SK-N-SH (cell line): ENCODE measurements around the gene UBXN2A. TPM values are rescaled to one million over a fixed set of nuclear protein-coding genes. Genes with fewer than 3 reads are reported as not detected.
A peak's percentile ranks its signal among the peaks of the same experiment; 100 is the strongest.

Source experiments
- CTCF ChIA-PET: fragments of 300-600, 350-600 bp; formaldehyde crosslinking; extraction: SDS; loops from one replicate; lab custom pipeline; 2021; lab: Yijun Ruan, JAX
- POLR2A ChIA-PET: fragments of 350-600 bp; sonication (Branson Sonifier 250); formaldehyde crosslinking; extraction: SDS; loops from one replicate; lab custom pipeline; 2020; ENCODE audit warnings: antibody characterized with exemption, inconsistent platforms; lab: Yijun Ruan, JAX
- DNase-seq: peaks from one replicate; pipeline ENCODE4 v3.0.0; 2012
- H2AFZ ChIP-seq: fragments of 200-600 bp; sonication (generic); 2 replicates; pipeline ENCODE4 v1.8.1; 2016; ENCODE audit warnings: antibody characterized with exemption, mild to moderate bottlenecking, low read depth
- H3F3A ChIP-seq: fragments of 200-600 bp; sonication (generic); replicated peaks from 2 replicates; pipeline ENCODE3; 2016; ENCODE audit warnings: antibody characterized with exemption, mild to moderate bottlenecking; ENCODE audit not compliant: insufficient read depth
- H3K27ac ChIP-seq, 2 experiments: fragments of 200-500 bp in 1 of 2; fragments of 200-600 bp in 1 of 2; sonication (Bioruptor generic) in 1 of 2; sonication (generic), shearing (Covaris generic) in 1 of 2; 2 replicates each; pipeline versions ENCODE4 v1.5.1 to v1.6.1; 2014 to 2016; ENCODE audit warnings: low read depth in 2 of 2, inconsistent platforms in 1 of 2, low read length in 1 of 2, mild to moderate bottlenecking in 1 of 2, mixed read lengths in 1 of 2
- H3K27me3 ChIP-seq: fragments of 200-600 bp; sonication (generic), shearing (Covaris generic); 2 replicates; pipeline ENCODE4 v1.6.1; 2016; ENCODE audit warnings: mixed run types; ENCODE audit not compliant: insufficient read depth
- H3K36me3 ChIP-seq, 2 experiments: fragments of 200-500 bp in 1 of 2; fragments of 200-600 bp in 1 of 2; sonication (Bioruptor generic) in 1 of 2; sonication (generic) in 1 of 2; replicated peaks in 1 of 2; 2 replicates each; pipeline versions ENCODE3 to v1.5.1; 2014 to 2016; ENCODE audit warnings: low read length in 1 of 2, mild to moderate bottlenecking in 1 of 2; ENCODE audit not compliant: insufficient read depth in 2 of 2, control insufficient read depth in 1 of 2
- H3K4me1 ChIP-seq, 2 experiments: fragments of 200-500 bp in 1 of 2; fragments of 200-600 bp in 1 of 2; sonication (Bioruptor generic) in 1 of 2; sonication (generic), shearing (Covaris generic) in 1 of 2; 2 replicates each; pipeline versions ENCODE4 v1.5.1 to v1.6.1; 2014 to 2016; ENCODE audit warnings: low read depth in 1 of 2, low read length in 1 of 2, mixed run types in 1 of 2; ENCODE audit not compliant: insufficient read depth in 2 of 2, control insufficient read depth in 1 of 2
- H3K4me2 ChIP-seq: fragments of 200-600 bp; sonication (generic), shearing (Covaris generic); 2 replicates; pipeline ENCODE4 v1.6.1; 2017; ENCODE audit warnings: mixed run types
- H3K4me3 ChIP-seq, 2 experiments: fragments of 200-500 bp in 1 of 2; fragments of 200-600 bp in 1 of 2; sonication (Bioruptor generic) in 1 of 2; sonication (generic), shearing (Covaris generic) in 1 of 2; 2 replicates each; pipeline versions ENCODE4 v1.5.1 to v1.8.1; 2014 to 2016; ENCODE audit warnings: low read depth in 2 of 2, inconsistent platforms in 1 of 2, low read length in 1 of 2, mild to moderate bottlenecking in 1 of 2, mixed read lengths in 1 of 2, moderate library complexity in 1 of 2
- H3K79me2 ChIP-seq: fragments of 200-600 bp; sonication (generic); 2 replicates; pipeline ENCODE4 v1.8.1; 2017; ENCODE audit warnings: mild to moderate bottlenecking; ENCODE audit not compliant: insufficient read depth
- H3K9ac ChIP-seq: fragments of 200-600 bp; sonication (generic); 2 replicates; pipeline ENCODE4 v1.6.1; 2017; ENCODE audit warnings: mixed run types
- H3K9me2 ChIP-seq: fragments of 200-600 bp; sonication (generic); 2 replicates; pipeline ENCODE4 v1.6.1; 2017; ENCODE audit warnings: mixed run types
- H3K9me3 ChIP-seq: fragments of 200-600 bp; sonication (generic); 2 replicates; pipeline ENCODE4 v1.6.1; 2017; ENCODE audit warnings: mixed run types, mild to moderate bottlenecking, moderate library complexity
- H4K20me1 ChIP-seq: fragments of 200-600 bp; sonication (generic); 2 replicates; pipeline ENCODE4 v1.6.1; 2017; ENCODE audit warnings: mild to moderate bottlenecking, mixed run types; ENCODE audit not compliant: insufficient read depth
- CHD2 ChIP-seq: fragments of 150-350 bp; IDR thresholded peaks from 2 replicates; pipeline ENCODE4 v1.6.1; 2018; ENCODE audit warnings: low read length; ENCODE audit not compliant: partially characterized antibody
- ELF1 ChIP-seq: IDR thresholded peaks from 2 replicates; pipeline ENCODE4 v1.4.0; 2012
- EP300 ChIP-seq, 2 experiments: IDR thresholded peaks; 2 replicates each; pipeline versions ENCODE4 v1.4.0 to v1.6.1; 2012; ENCODE audit warnings: borderline replicate concordance in 1 of 2, low read depth in 1 of 2, low read length in 1 of 2
- FOXM1 ChIP-seq: IDR thresholded peaks from 2 replicates; pipeline ENCODE4 v1.4.0; 2012; ENCODE audit warnings: low read depth, mild to moderate bottlenecking
- JUND ChIP-seq: IDR thresholded peaks from 2 replicates; pipeline ENCODE4 v1.4.0; 2012
- MAX ChIP-seq: IDR thresholded peaks from 2 replicates; pipeline ENCODE4 v1.4.0; 2012; ENCODE audit warnings: low read depth
- MEF2A ChIP-seq: IDR thresholded peaks from 2 replicates; pipeline ENCODE4 v1.4.0; 2012; ENCODE audit warnings: low read depth, borderline replicate concordance
- MXI1 ChIP-seq: IDR thresholded peaks from 2 replicates; pipeline ENCODE4 v1.6.1; 2012; ENCODE audit warnings: mild to moderate bottlenecking, low read depth, low read length, improper control_type of control experiment
- NRF1 ChIP-seq: IDR thresholded peaks from 2 replicates; pipeline ENCODE4 v1.6.1; 2012; ENCODE audit warnings: low read depth, mild to moderate bottlenecking, low read length
- POLR2AphosphoS5 ChIP-seq: IDR thresholded peaks from 2 replicates; pipeline ENCODE4 v1.6.1; 2012; ENCODE audit warnings: low read depth, low read length
- SMC3 ChIP-seq: IDR thresholded peaks from 2 replicates; pipeline ENCODE4 v1.6.1; 2012; ENCODE audit warnings: low read depth, low read length, improper control_type of control experiment
- TAF1 ChIP-seq: IDR thresholded peaks from 2 replicates; pipeline ENCODE4 v1.6.1; 2012; ENCODE audit warnings: low read depth, mild to moderate bottlenecking, low read length, moderate library complexity, borderline replicate concordance
- TCF12 ChIP-seq: IDR thresholded peaks from 2 replicates; pipeline ENCODE4 v1.4.0; 2012
- TEAD4 ChIP-seq: IDR thresholded peaks from 2 replicates; pipeline ENCODE4 v1.4.0; 2012; ENCODE audit warnings: mild to moderate bottlenecking, borderline replicate concordance; ENCODE audit not compliant: insufficient read depth
- USF2 ChIP-seq: fragments of 150-350 bp; IDR thresholded peaks from 2 replicates; pipeline ENCODE4 v1.6.1; 2017; ENCODE audit warnings: antibody characterized with exemption, low read length, low read depth, borderline replicate concordance
- ZBTB33 ChIP-seq: IDR thresholded peaks from 2 replicates; pipeline ENCODE4 v1.4.0; 2012; ENCODE audit warnings: low read depth, borderline replicate concordance
- WGBS: methylation state at CpG from one replicate; pipeline ENCODE4 v1.1.6; 2017; ENCODE audit warnings: low lambda C conversion rate; 5-methylcytosine and 5-hydroxymethylcytosine counted together
- polyA plus RNA-seq, 3 experiments: library from polyadenylated mRNA; depleted of rRNA; stranded (reverse); fragments of >200 nt; gene quantifications; 2 replicates each; pipeline ENCODE4 v1.2.3, GENCODE V29; 2012

UBXN2A gene
- polyA plus RNA-seq, 1 of the 3 experiments (the other 2 are of a cell fraction) = 5.8 TPM

GRCh38 chr2:24049485-24050021, 109.3 kb downstream of the UBXN2A start, which contains the start of gene FKBP1B:
Gene FKBP1B, plus strand, starts transcription at chr2:24049741. Its CDS starts 109 bp downstream, at chr2:24049850.
- ChIA-PET CTCF (interaction anchor here (0.8 to 5.1 kb wide), 7 partner anchors 11 to 122 kb away, joined by 3 to 43 read pairs (median 6); partner anchors contain the start of genes ATAD2B, SF3B6 and TP53I3), POLR2A (interaction anchor here (1.0 to 2.4 kb wide), 6 partner anchors 17 to 123 kb away, joined by 3 to 16 read pairs (median 6); partner anchors contain the start of genes ATAD2B, SF3B6, TP53I3 and UBXN2A)
- Histone ChIP-seq H3K4me2 (peak within 1 kb of the TSS; percentile 92), H3K27ac (peak within 1 kb of the TSS in 1 of 2 experiments; percentile 72; a peak in 2 of 4 replicates), H3K27me3 (no peaks in the 10 kb centered on the region), H3K79me2 (peaks cover 26% of the 10 kb centered on the region), H3K9me3 (no peaks in the 10 kb centered on the region), H3K4me3 (peak within 1 kb of the TSS; percentile 77 to 80), H2AFZ (peak within 1 kb of the TSS; percentile 94), H3K9ac (peak within 1 kb of the TSS; percentile 65), H3F3A (peaks cover 15% of the 10 kb centered on the region), H3K9me2 (no peaks in the 10 kb centered on the region), H4K20me1 (no peaks in the 10 kb centered on the region), H3K4me1 (peaks cover 3 to 24% of the 10 kb centered on the region in 2 experiments; a peak in 2 of 4 replicates), H3K36me3 (peaks cover 0 to 1% of the 10 kb centered on the region in 2 experiments)
- WGBS = 3% methylated on average over 31 of the region's 52 CpGs
- DNase-seq = peak; percentile 97
- TF ChIP-seq NRF1 (peak; percentile 53), FOXM1 (no peak), USF2 (no peak), CHD2 (peak; percentile 71), JUND (no peak), POLR2AphosphoS5 (peak; percentile 78), TCF12 (no peak), TAF1 (peak; percentile 84), MXI1 (peak; percentile 91), ELF1 (no peak), TEAD4 (no peak), MAX (0 out of 2 replicates have a peak, but pooled peaks have one; percentile 25), MEF2A (no peak), EP300 (IDR thresholded peaks at IDR 0.05; ENCODE audit: borderline replicate concordance in 1 of 2, low read depth in 1 of 2, low read length in 1 of 2) (no peak), SMC3 (no peak), ZBTB33 (no peak)
